HG03439 (cell line): ENCODE measurements around the gene ADGRF3.
"Not testable (repeated sequence)": the region's sequence is repeated elsewhere in the genome, so short reads cannot be mapped to it uniquely, and the experiment has no call there.

ENCODE experiments used
- ATAC-seq: cut with Tn5 transposase; IDR thresholded peaks from one replicate; pipeline ENCODE4 v1.9.1; 2021; ENCODE audit warnings: mild to moderate bottlenecking, moderate library complexity; ENCODE audit not compliant: unreplicated experiment

Gene ADGRF3, protein sequence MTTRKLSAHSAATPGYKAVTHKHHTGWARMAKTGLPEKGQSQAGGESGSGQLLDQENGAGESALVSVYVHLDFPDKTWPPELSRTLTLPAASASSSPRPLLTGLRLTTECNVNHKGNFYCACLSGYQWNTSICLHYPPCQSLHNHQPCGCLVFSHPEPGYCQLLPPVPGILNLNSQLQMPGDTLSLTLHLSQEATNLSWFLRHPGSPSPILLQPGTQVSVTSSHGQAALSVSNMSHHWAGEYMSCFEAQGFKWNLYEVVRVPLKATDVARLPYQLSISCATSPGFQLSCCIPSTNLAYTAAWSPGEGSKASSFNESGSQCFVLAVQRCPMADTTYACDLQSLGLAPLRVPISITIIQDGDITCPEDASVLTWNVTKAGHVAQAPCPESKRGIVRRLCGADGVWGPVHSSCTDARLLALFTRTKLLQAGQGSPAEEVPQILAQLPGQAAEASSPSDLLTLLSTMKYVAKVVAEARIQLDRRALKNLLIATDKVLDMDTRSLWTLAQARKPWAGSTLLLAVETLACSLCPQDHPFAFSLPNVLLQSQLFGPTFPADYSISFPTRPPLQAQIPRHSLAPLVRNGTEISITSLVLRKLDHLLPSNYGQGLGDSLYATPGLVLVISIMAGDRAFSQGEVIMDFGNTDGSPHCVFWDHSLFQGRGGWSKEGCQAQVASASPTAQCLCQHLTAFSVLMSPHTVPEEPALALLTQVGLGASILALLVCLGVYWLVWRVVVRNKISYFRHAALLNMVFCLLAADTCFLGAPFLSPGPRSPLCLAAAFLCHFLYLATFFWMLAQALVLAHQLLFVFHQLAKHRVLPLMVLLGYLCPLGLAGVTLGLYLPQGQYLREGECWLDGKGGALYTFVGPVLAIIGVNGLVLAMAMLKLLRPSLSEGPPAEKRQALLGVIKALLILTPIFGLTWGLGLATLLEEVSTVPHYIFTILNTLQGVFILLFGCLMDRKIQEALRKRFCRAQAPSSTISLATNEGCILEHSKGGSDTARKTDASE

DNA sequence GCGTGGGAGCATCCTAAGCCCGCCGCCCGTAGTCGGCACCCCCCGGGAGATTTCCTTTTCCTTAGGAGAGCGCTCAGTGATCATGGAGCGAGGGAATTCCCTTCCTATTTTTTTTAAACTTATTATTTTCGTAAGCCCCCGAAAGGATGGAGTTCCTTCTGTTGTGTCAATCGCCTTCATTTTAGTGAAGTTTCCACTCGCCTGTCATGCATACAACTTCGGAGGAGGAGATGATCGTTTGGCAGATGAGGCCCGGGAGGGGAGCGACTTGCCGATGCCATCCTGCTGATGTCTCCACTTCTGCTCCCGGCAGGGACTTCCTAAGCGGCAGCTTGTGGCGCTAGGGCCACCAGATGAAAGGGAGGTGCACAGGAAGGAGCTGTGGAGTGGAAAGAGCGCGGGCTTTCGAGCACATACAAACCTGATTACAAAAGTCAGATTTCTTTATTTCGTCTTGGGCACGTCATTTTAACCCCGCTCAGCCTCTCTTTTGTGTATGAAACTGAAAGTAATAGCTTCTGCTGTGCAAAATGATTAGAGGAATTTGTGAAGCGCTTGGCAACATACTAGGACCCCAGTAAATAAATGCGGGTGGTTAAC is at the start of gene ADGRF3:
Gene ADGRF3, minus strand, starts transcription at position 336 of the 600 bp plus-strand sequence. CDS start 555 bp downstream, outside the sequence.
- no peak for ATAC-seq

GRCh38 chr2:26395394-26395793 is 48.8 kb upstream of the ADGRF3 start:
- no peak for ATAC-seq

DNA sequence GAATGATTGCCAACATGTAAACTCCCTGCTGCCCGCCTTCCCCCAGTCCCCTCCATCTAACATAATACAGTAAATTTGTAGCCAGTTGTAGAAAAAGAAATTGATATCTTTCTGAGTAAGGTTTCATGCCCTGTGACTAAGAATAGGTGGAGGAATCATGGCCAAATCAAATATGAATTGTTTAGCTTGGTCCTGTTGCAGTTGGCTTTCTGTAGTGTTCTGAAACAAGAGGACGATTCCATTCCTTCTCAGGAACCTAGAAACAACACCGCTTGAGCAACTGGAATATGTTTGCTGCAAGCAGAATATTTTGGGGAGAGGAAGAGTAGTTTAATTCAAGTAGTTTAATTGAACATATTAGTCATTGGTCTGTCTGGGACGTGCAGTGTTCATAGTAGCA is 48.1 kb upstream of the ADGRF3 start:
- no peak for ATAC-seq

DNA sequence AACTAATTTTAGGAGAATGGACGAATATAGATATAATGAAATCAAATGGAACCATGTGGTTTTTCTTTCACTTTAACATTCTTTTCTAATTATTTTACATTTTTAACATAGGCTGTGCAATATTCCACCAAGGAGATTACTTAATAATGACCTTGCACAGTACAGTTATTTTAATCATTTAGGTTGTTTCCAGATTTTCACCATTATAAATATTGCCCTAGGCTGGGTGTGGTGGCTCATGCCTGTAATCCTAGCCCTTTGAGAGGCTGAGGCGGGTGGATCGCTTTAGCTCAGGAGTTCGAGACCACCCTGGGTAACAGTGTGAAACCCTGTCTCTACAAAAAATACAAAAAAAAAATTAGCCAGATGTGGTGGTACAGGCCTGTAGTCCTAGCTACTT is 40.6 kb upstream of the ADGRF3 start:
- ATAC-seq, result no peak

GRCh38 chr2:26384597-26384996 is 38.0 kb upstream of the ADGRF3 start:
- ATAC-seq, result no peak

GRCh38 chr2:26384183-26384582 is 37.6 kb upstream of the ADGRF3 start:
- no peak for ATAC-seq

DNA sequence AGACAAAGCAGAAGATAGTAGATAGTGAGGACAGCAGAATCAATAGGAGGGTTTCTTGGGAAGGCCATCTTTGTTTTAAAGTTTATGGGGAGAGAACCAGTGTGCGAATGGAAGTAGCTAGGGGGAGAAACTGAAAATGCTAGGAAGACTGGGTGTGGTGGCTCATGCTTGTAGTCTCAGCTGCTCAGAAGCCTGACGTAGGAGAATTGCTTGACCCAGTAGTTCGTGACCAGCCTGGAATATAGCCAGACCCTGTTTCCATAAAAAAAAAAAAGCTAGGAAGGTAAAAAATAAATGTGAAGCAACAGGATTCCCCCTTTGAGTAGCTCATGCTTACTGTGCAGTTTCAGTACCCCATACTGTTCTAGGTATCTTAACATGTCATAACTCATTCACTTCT is 36.0 kb upstream of the ADGRF3 start:
- ATAC-seq, result no peak

- ATAC-seq, result no peak
Observed at GRCh38 chr2:26380281-26380680, 33.7 kb upstream of the ADGRF3 start.

DNA sequence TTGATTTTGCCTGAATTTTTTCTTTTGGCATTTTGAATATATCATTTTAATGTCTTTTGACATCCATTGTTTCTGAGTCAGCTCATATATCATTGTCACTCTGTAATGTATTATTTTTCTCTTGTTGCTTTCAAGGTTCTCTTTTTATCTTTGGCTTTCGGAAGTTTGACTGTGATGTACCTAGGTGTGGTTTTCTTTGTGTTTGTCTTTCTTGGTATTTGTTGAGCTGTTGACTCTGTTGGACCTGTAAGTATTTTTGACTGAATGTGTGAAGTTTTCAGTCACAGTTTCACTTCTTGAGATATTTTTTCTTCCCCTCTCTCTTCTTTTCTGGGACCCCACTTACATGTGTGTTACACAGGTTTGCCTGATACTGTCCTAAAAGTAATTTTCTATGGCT is 30.2 kb upstream of the ADGRF3 start:
- ATAC-seq, result no peak

DNA sequence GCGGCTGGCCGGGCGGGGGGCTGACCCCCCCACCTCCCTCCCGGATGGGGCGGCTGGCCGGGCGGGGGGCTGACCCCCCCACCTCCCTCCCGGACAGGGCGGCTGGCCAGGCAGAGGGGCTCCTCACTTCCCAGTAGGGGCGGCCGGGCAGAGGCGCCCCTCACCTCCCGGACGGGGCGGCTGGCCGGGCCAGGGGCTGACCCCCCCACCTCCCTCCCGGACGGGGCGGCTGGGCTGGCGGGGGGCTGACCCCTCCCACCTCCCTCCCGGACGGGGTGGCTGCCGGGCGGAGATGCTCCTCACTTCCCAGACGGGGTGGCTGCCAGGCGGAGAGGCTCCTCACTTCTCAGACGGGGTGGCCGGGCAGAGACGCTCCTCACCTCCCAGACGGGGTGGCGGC is 24.3 kb upstream of the ADGRF3 start:
- ATAC-seq, result not testable (repeated sequence)

- ATAC-seq, result not testable (repeated sequence)
Observed at GRCh38 chr2:26369664-26370063, 23.1 kb upstream of the ADGRF3 start.

DNA sequence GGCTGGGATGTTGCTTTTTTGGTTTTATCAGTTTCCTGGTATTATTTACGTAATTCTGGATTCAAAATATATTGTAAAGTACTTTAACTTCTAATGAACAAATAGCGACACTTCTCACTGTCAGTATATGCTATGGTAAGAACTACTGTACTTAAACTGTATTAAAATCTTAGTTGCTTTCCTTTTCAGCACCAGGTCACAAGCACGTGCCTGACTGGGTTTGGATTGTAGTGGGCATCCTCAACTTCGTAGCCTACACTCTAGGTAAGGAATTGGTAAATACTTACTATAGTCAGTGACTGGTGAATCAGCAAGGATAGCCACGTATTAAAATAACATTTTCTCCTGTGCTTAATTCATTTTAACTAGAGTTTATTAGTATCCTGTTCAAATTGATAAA is 20.4 kb upstream of the ADGRF3 start:
- no peak for ATAC-seq

DNA sequence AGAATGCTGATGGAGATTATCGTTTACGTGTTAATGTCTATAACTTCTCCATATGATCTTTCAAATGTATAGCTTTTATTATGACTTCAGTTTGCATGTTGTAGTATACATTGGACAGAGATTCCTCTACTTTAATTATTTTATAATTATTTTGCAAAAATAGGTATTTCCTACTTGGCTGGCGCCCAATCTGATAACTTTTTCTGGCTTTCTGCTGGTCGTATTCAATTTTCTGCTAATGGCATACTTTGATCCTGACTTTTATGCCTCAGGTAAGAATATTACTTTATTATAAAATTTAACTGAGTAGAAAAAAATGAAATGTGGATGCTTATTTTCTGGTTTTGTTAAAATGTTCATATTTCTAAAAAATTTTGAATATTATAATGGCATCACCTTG is 18.1 kb upstream of the ADGRF3 start:
- ATAC-seq, result no peak

GRCh38 chr2:26363958-26364357 is 17.4 kb upstream of the ADGRF3 start:
- no peak for ATAC-seq

GRCh38 chr2:26363323-26363722 is 16.7 kb upstream of the ADGRF3 start:
- ATAC-seq, result no peak

DNA sequence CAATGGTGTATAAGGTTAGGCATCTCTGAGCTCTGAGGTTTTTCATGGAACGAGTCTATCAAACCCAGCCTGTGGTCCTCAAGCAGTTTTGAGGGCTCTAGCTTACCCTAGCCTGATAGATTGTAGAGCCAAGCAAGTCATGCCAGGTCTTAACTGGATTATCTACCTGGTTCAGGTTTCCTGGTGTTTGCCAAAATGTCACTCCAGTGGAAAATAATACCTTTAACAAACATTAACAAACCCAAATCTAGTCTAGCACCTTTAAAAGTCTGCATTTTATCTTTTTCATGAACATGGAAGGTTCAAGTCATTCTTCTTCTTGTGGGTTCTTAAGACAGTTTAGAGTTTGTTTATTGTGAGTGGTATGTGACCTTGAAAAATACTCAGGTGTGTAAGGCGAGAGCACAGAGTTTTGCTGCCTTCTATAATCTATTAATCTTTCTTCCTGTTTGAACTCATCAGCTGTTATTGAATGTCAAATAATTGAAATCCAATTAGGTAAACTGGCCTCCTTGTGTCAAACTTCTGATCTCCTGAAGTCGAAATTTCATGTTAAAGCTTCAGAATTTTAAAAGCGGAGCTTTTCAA is 13.4 kb upstream of the ADGRF3 start:
- ATAC-seq, result no peak

GRCh38 chr2:26356771-26357170 is 10.2 kb upstream of the ADGRF3 start:
- ATAC-seq, result no peak

GRCh38 chr2:26356111-26356510 is 9.5 kb upstream of the ADGRF3 start:
- no peak for ATAC-seq

- ATAC-seq, result no peak
Observed at GRCh38 chr2:26355038-26355995, 8.7 kb upstream of the ADGRF3 start.

- ATAC-seq, result not testable (repeated sequence)
Observed at GRCh38 chr2:26354469-26354868, 7.9 kb upstream of the ADGRF3 start.
